Neural cell (in vitro differentiated cells): ENCODE data around the gene PSMD13. TPM values are rescaled to one million over a fixed set of nuclear protein-coding genes. Genes with fewer than 3 reads are reported as not detected.
A peak's percentile ranks its signal among the peaks of the same experiment; 100 is the strongest.
"Not testable (repeated sequence)": the region's sequence is repeated elsewhere in the genome, so short reads cannot be mapped to it uniquely, and the experiment has no call there.

Experiments
- H2AFZ ChIP-seq: fragments of 200-600, 300-800 bp; sonication (generic), shearing (Covaris generic); 2 replicates; pipeline ENCODE4 v1.6.0; 2014; ENCODE audit warnings: low read depth, mild to moderate bottlenecking, antibody characterized with exemption, low read length, moderate library complexity
- H3F3A ChIP-seq: fragments of 200-600 bp; shearing (Covaris generic); 2 replicates; pipeline ENCODE4 v1.6.1; 2016; ENCODE audit warnings: mild to moderate bottlenecking, moderate library complexity, mixed read lengths, antibody characterized with exemption, low read length; ENCODE audit not compliant: insufficient read depth, poor library complexity, severe bottlenecking
- H3K27ac ChIP-seq: fragments of 200-600, 300-800 bp; sonication (generic), shearing (Covaris generic); 2 replicates; pipeline ENCODE4 v1.5.1; 2014; ENCODE audit warnings: mild to moderate bottlenecking, low read length, moderate library complexity
- H3K27me3 ChIP-seq: fragments of 300-800, 200-600 bp; sonication (generic), shearing (Covaris generic); 2 replicates; pipeline ENCODE4 v1.6.0; 2014; ENCODE audit warnings: mild to moderate bottlenecking, low read depth, low read length, moderate library complexity; ENCODE audit not compliant: insufficient read depth
- H3K36me3 ChIP-seq: fragments of 300-800, 200-600 bp; sonication (generic), shearing (Covaris generic); 2 replicates; pipeline ENCODE4 v1.5.1; 2014; ENCODE audit warnings: mild to moderate bottlenecking, antibody characterized with exemption, low read length, moderate library complexity; ENCODE audit not compliant: insufficient read depth
- H3K4me2 ChIP-seq: fragments of 300-800, 200-600 bp; sonication (generic), shearing (Covaris generic); 2 replicates; pipeline ENCODE4 v1.6.0; 2014; ENCODE audit warnings: mild to moderate bottlenecking, low read length
- H3K4me3 ChIP-seq: fragments of 300-800, 200-600 bp; sonication (generic), shearing (Covaris generic); 2 replicates; pipeline ENCODE4 v1.5.1; 2014; ENCODE audit warnings: mild to moderate bottlenecking, low read length, moderate library complexity
- H3K79me2 ChIP-seq: fragments of 200-600 bp; shearing (Covaris generic); replicated peaks from 2 replicates; pipeline ENCODE4 v1.6.0; 2014; ENCODE audit warnings: mild to moderate bottlenecking, low read length, moderate library complexity; ENCODE audit not compliant: insufficient read depth
- H3K9ac ChIP-seq: fragments of 300-800, 200-600 bp; sonication (generic), shearing (Covaris generic); 2 replicates; pipeline ENCODE4 v1.6.1; 2016; ENCODE audit warnings: mild to moderate bottlenecking, low read length, mixed read lengths
- H3K9me2 ChIP-seq: fragments of 200-600 bp; shearing (Covaris generic); 2 replicates; pipeline ENCODE4 v1.6.1; 2016; ENCODE audit warnings: mild to moderate bottlenecking, low read length, mixed read lengths; ENCODE audit not compliant: insufficient read depth
- H3K9me3 ChIP-seq: fragments of 200-600, 300-800 bp; sonication (generic), shearing (Covaris generic); 2 replicates; pipeline ENCODE4 v1.6.1; 2016; ENCODE audit warnings: mild to moderate bottlenecking, mixed run types, low read length, moderate library complexity, mixed read lengths
- H4K20me1 ChIP-seq: fragments of 200-600 bp; shearing (Covaris generic); 2 replicates; pipeline ENCODE4 v1.6.1; 2016; ENCODE audit warnings: mild to moderate bottlenecking, mixed run types; ENCODE audit not compliant: insufficient read depth
- CTCF ChIP-seq: fragments of 450-650 bp; IDR thresholded peaks from 2 replicates; pipeline ENCODE4 v1.5.1; 2014; ENCODE audit warnings: antibody characterized with exemption, mild to moderate bottlenecking, moderate library complexity; ENCODE audit not compliant: poor library complexity, severe bottlenecking
- EP300 ChIP-seq: fragments of 450-650 bp; conservative IDR thresholded peaks from 2 replicates; pipeline ENCODE4 v1.6.1; 2014; ENCODE audit warnings: antibody characterized with exemption, mild to moderate bottlenecking, moderate library complexity; ENCODE audit not compliant: poor library complexity, severe bottlenecking
- EZH2 ChIP-seq: fragments of 200-600, 300-800 bp; shearing (Covaris generic), sonication (generic); IDR thresholded peaks from 2 replicates; pipeline ENCODE4 v1.6.1; 2014; ENCODE audit warnings: antibody characterized with exemption, low read length, borderline replicate concordance, mild to moderate bottlenecking; ENCODE audit not compliant: insufficient read depth, poor library complexity, severe bottlenecking
- MXI1 ChIP-seq: fragments of 450-650 bp; conservative IDR thresholded peaks from 2 replicates; pipeline ENCODE4 v1.6.1; 2014; ENCODE audit warnings: antibody characterized with exemption, mild to moderate bottlenecking; ENCODE audit not compliant: poor library complexity, severe bottlenecking
- POLR2AphosphoS5 ChIP-seq: IDR thresholded peaks from 2 replicates; pipeline ENCODE4 v1.6.1; 2012
- RAD21 ChIP-seq: fragments of 450-650 bp; conservative IDR thresholded peaks from 2 replicates; pipeline ENCODE4 v1.6.1; 2014; ENCODE audit warnings: antibody characterized with exemption, mild to moderate bottlenecking, moderate library complexity
- SMC3 ChIP-seq: fragments of 450-650 bp; conservative IDR thresholded peaks from 2 replicates; pipeline ENCODE4 v1.6.1; 2014; ENCODE audit warnings: antibody characterized with exemption, mild to moderate bottlenecking, moderate library complexity; ENCODE audit not compliant: poor library complexity
- TAF1 ChIP-seq: IDR thresholded peaks from 2 replicates; pipeline ENCODE4 v1.6.1; 2012; ENCODE audit warnings: low read depth
- polyA plus RNA-seq: library from polyadenylated mRNA; depleted of rRNA; stranded (reverse); fragments of >200 nt; gene quantifications from 2 replicates; pipeline ENCODE4 v1.2.3, GENCODE V29; 2014
- TF ChIP-seq, protein P1 (sequence below): IDR thresholded peaks from 2 replicates; pipeline ENCODE4 v1.6.1; 2012; ENCODE audit warnings: borderline replicate concordance

The PSMD13 gene
- polyA plus RNA-seq, 1 donor from 2014 or later: 183 TPM

GRCh38 chr11:235180-235579 is 1.6 kb upstream of the PSMD13 start:
- no peaks in the 10 kb centered on the region for H3K9me2 ChIP-seq
- H3K79me2 ChIP-seq: peaks cover 27% of the 10 kb centered on the region
- no peaks in the 10 kb centered on the region for H4K20me1 ChIP-seq
- peak overlapping the region; percentile 100 for H3K4me2 ChIP-seq
- H3K9ac ChIP-seq: peak overlapping the region; percentile 87
- no peak overlapping the region for H2AFZ ChIP-seq
- no peaks in the 10 kb centered on the region for H3F3A ChIP-seq
- H3K4me3 ChIP-seq: peak overlapping the region; percentile 94
- peak overlapping the region; percentile 83 for H3K27ac ChIP-seq
- H3K36me3 ChIP-seq: no peaks in the 10 kb centered on the region
- no peaks in the 10 kb centered on the region for H3K9me3 ChIP-seq
- H3K27me3 ChIP-seq: no peaks in the 10 kb centered on the region
- no peak for TF ChIP-seq SMC3

- Histone ChIP-seq H3K79me2 (peaks cover 27% of the 10 kb centered on the region), H2AFZ (peak overlapping the region; percentile 69), H3K27me3 (no peaks in the 10 kb centered on the region), H3K27ac (peak overlapping the region; percentile 83), H4K20me1 (no peaks in the 10 kb centered on the region), H3K9ac (peak overlapping the region; percentile 87), H3F3A (no peaks in the 10 kb centered on the region), H3K4me2 (peak overlapping the region; percentile 100), H3K36me3 (no peaks in the 10 kb centered on the region), H3K4me3 (peak overlapping the region; percentile 94), H3K9me2 (no peaks in the 10 kb centered on the region), H3K9me3 (no peaks in the 10 kb centered on the region)
- peak; percentile 46 for TF ChIP-seq SMC3
- peak; percentile 31 for TF ChIP-seq RAD21
- no peak for TF ChIP-seq TAF1
- no peak for TF ChIP-seq POLR2AphosphoS5
- no peak for TF ChIP-seq EZH2
- no peak for TF ChIP-seq MXI1
- no peak for TF ChIP-seq EP300
Measured at GRCh38 chr11:235609-235996, 1.2 kb upstream of the PSMD13 start.

DNA sequence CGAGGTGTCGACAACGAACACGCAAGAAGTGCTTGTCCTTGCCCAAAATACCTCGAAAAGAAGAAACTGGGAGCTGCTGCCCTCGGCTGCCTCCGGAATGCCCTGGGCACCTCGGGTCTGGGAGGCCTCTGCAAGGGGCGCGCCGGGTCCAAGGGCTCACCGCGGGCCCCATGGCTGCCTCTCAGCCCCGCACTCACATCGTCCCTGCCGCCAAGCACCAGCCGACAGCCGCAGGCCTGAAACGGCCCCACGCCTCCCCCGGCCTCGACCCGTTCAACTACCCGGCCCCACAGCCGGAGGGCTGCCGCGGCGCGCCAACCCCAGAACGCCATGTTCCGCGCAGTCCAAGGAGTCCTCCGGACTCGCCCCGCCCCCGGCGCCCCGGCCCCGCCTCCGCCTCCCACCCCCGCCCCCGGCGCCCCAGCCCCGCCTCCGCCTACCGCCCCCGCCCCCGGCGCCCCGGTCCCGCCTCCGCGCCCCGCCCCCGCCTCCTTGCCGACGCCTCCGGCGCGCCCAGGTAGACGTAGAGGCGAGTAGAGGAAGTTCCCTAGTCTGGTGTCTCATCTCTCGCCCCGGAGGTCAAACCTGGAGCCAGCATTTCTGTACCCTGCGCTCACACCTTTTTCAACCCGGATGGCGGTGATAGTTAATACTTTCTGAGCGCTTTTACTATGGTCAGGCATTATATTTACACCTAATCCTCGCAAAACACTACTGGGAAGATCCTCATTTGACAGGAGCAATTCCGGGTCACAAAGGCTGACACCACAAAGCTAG is 591 bp upstream of the PSMD13 start, which contains the start of gene SIRT3:
SIRT3 (minus strand) TSS at position 346 of the 777 bp plus-strand sequence; CDS start at position 332, 14 bp downstream.
- Histone ChIP-seq H3K79me2 (peaks cover 27% of the 10 kb centered on the region), H3K4me3 (peak within 1 kb of the TSS; percentile 94), H3K27ac (peak within 1 kb of the TSS; percentile 88), H4K20me1 (no peaks in the 10 kb centered on the region), H3K36me3 (no peaks in the 10 kb centered on the region), H3K9ac (peak within 1 kb of the TSS; percentile 93), H3K9me2 (no peaks in the 10 kb centered on the region), H3K4me2 (peak within 1 kb of the TSS; percentile 100), H2AFZ (peak within 1 kb of the TSS; percentile 78), H3K9me3 (no peaks in the 10 kb centered on the region), H3K27me3 (no peaks in the 10 kb centered on the region), H3F3A (no peaks in the 10 kb centered on the region)
- TF ChIP-seq CTCF (peak; percentile 57), SMC3 (peak; percentile 3), RAD21 (no peak), POLR2AphosphoS5 (peak; percentile 74), EP300 (no peak), TAF1 (peak; percentile 75), EZH2 (no peak), MXI1 (peak; percentile 78)
- TF ChIP-seq, protein P1, sequence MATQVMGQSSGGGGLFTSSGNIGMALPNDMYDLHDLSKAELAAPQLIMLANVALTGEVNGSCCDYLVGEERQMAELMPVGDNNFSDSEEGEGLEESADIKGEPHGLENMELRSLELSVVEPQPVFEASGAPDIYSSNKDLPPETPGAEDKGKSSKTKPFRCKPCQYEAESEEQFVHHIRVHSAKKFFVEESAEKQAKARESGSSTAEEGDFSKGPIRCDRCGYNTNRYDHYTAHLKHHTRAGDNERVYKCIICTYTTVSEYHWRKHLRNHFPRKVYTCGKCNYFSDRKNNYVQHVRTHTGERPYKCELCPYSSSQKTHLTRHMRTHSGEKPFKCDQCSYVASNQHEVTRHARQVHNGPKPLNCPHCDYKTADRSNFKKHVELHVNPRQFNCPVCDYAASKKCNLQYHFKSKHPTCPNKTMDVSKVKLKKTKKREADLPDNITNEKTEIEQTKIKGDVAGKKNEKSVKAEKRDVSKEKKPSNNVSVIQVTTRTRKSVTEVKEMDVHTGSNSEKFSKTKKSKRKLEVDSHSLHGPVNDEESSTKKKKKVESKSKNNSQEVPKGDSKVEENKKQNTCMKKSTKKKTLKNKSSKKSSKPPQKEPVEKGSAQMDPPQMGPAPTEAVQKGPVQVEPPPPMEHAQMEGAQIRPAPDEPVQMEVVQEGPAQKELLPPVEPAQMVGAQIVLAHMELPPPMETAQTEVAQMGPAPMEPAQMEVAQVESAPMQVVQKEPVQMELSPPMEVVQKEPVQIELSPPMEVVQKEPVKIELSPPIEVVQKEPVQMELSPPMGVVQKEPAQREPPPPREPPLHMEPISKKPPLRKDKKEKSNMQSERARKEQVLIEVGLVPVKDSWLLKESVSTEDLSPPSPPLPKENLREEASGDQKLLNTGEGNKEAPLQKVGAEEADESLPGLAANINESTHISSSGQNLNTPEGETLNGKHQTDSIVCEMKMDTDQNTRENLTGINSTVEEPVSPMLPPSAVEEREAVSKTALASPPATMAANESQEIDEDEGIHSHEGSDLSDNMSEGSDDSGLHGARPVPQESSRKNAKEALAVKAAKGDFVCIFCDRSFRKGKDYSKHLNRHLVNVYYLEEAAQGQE: no peak

GRCh38 chr11:238346-238745 is 1.6 kb downstream of the PSMD13 start:
- not testable (repeated sequence) for H4K20me1 ChIP-seq
- H3K4me2 ChIP-seq: peak overlapping the region; percentile 89

More at GRCh38 chr11:238346-238745, 1.6 kb downstream of the PSMD13 start:
- not testable (repeated sequence) for H3F3A ChIP-seq, H3K9ac ChIP-seq, H3K27ac ChIP-seq, H3K9me2 ChIP-seq, H3K27me3 ChIP-seq, H3K36me3 ChIP-seq, H3K9me3 ChIP-seq, H2AFZ ChIP-seq
- Histone ChIP-seq H3K79me2 (peaks cover 30% of the 10 kb centered on the region), H3K4me3 (peak overlapping the region; percentile 94)
